GM19025 (cell line): ENCODE measurements around the gene NUP62.

Experiments
- ATAC-seq: cut with Tn5 transposase; IDR thresholded peaks from one replicate; pipeline ENCODE4 v1.9.1; 2021; ENCODE audit warnings: mild to moderate bottlenecking, low read depth, moderate library complexity; ENCODE audit not compliant: unreplicated experiment

NUP62 gene

DNA sequence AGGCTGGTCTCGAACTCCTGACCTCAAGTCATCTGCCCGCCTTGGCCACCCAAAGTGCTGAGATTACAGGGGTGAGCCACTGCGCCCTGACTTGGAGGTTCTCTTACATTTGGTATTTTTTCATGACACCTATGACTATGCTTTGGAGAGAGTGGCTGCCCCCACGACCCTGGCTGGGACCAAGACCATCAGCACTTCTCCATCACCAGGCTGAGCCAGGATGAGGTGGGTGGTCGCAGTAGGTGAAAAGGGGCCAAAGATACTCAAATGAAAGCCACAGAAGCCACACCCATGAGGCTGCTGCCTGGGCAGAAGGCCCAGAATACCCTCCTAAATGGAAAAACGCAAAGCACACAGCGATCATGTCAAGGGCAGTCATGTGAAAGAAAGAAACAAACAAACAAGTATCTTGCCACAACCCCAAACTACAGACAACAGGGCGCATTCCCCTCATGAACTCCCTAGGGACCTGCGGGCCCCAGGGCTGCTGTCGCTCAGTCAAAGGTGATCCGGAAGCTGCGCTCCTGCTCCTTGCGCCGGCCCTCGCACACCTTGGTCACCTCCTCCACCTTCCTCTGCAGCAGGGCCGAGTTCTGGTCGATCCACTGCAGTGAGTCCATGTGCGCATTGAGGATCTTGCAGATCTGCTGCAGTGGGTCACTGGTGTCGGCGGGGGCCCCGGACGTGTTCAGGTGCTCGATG is 21.4 kb downstream of the NUP62 start:
- no peak for ATAC-seq

- ATAC-seq: no peak
Observed at GRCh38 chr19:49906879-49907564, 22.3 kb downstream of the NUP62 start.

- no peak for ATAC-seq
Observed at GRCh38 chr19:49904136-49904535, 25.2 kb downstream of the NUP62 start.

- peak; percentile 41 for ATAC-seq
Observed at GRCh38 chr19:49896863-49897621, 32.3 kb downstream of the NUP62 start, which contains the start of gene IL4I1. IL4I1 (minus strand) TSS chr19:49896887; CDS start chr19:49896160, 727 bp downstream.

- no peak for ATAC-seq
Observed at GRCh38 chr19:49895566-49896297, 33.6 kb downstream of the NUP62 start.

- ATAC-seq: no peak
Observed at GRCh38 chr19:49894879-49895565, 34.3 kb downstream of the NUP62 start.

GRCh38 chr19:49894011-49894664 is 35.2 kb downstream of the NUP62 start:
- ATAC-seq: no peak

DNA sequence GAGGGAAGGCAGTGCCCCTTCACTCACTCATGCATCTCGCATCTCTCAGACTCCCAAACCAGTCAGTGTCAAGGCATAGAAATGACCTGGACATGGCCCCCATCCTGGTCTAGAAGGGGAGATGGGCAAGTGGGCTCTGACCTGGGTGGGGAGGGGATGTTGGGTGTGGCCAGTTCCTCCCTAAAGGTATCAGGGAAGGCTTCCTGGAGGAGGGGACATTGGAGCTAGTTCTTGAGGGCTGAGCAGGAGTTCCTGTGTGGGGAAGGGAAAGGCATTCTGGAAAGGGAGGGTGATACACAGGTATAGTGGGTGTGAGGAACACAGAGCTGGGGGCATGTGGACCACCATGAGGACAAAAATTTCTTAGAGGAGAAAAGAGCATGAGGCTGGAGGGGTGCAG is 36.6 kb downstream of the NUP62 start:
- no peak for ATAC-seq

DNA sequence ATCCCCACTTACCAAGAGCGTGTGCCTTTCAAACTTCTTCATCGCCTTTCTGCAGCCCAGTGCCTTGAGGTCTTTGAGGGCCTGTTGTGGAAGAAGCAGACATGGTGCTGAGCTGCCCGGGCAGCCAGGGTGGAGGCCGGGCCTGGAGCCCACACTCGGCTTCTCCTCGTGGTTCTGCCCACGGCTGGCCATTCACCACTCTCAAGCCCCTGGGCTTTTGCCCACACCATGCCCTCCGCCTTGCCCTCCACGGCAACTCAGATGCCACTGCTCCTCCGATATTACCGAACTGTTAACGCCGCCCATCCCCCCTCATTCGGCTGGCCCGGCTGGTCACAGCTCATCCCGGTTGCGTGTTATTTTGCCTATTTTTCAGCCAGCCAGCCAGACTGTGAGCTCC is 37.9 kb downstream of the NUP62 start:
- ATAC-seq: no peak

- no peak for ATAC-seq
Observed at GRCh38 chr19:49890349-49891311, 38.7 kb downstream of the NUP62 start.

DNA sequence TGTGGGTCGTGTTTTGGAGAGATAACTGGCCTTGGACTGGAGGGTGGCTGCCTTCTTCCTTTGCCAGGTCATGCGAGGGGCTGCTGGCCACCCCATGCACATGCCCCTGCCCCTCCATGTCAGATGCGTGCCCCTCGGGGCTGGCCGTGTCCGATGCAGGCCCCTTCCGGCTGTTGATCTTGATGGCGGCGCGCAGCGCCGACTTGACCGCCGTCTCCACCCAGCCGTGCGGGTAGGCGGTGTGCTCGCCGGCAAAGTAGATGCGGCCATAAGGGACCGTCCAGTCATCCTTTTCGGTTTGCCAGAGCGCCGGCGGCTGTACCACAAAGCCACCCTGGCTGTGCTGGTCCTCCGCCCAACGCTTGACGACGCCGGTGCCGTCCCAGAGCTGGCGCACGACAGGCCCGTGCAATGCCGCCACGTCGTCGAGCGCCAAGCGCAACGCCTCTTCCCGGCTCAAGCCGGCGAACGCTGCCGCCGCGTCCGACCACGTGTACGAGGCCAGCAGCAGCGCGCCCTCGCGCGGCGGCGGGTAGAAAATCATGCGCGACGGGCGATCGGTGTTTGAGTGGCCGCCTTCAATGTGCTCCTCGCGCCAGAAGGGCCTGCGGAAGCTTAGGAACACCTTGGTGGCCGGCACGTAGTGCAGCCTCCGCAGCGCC is 39.5 kb downstream of the NUP62 start:
- ATAC-seq: no peak

GRCh38 chr19:49889038-49889686 is 40.1 kb downstream of the NUP62 start:
- no peak for ATAC-seq

DNA sequence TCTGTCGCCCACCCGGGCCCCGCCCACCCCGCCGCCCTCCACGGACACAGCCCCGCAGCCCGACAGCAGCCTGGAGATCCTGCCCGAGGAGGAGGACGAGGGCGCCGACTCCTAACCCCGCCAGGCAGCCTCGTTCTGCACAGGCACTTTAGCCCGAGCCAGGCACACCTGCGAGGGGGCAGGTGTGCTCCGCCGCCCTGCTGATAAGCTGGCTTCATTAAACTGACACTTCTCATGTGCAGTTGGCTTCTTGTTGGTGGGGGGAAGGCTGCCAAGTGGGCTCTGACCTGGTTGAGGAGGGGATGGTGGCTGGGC is 40.8 kb downstream of the NUP62 start:
- no peak for ATAC-seq

- ATAC-seq: no peak
Observed at GRCh38 chr19:49887665-49888509, 41.4 kb downstream of the NUP62 start.

DNA sequence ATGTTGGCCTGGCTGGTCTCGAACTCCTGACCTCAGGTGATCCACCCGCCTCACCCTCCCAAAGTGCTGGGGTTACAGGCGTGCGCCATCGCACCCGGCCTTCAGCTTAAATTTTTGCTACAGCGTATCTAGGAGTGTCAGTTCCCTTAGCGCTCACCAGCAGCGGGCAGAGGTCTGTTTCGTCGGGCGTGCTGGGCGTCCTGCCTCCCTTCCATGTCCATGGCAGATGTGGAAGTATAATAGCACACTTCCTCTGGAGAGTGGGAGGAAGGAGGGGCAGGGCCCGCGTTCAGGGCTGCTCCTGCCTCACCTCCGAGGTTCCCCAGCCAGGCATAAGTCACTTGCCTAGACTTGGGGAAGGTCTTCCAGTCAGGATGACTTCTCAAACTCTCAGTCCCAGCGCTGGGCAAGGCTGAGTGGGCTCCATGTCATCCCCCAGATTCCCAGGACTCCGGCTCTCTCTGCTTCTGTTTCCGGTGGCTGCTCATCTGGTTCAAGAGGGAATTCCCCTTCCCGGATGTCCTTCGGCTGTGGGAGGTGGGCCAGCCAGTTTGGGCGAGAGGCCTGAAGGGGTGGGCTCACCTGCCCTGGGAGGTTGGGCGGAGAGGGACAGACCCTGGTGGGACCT is 42.2 kb downstream of the NUP62 start:
- ATAC-seq: no peak

GRCh38 chr19:49884760-49885159 is 44.5 kb downstream of the NUP62 start:
- ATAC-seq: no peak
